ENCODE results near the gene PRICKLE3. TPM values are rescaled to one million over a fixed set of nuclear protein-coding genes. Genes with fewer than 3 reads are reported as not detected.
A peak's percentile ranks its signal among the peaks of the same experiment; 100 is the strongest.

The PRICKLE3 gene
- total RNA-seq, 1 donor from 2014 or later: 2.6 TPM

DNA sequence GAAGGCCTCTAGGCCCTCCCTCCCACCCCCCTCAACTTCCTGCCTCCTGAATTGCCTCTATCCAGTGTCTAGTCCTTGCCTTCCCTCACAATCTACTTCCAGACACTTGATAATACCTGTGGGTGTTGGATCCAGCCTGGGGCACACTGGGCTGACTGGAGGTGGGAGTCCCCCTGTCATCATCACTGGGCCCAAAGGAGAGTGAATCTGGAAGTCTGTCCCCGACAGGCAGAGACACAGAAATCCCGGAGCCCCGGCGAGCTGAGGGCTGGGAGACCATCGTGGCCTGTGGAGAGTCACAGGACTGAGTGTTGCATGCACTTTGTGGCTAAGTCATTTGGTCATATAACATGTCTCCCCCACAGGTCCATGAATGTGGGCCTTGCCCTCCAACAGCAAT lies 22.2 kb upstream of the PRICKLE3 start:
- H3K9me3 ChIP-seq (ENCODE audit: control insufficient read depth in 3 of 3, low read length in 3 of 3): no peaks in the 10 kb centered on the region
- no peak overlapping the region for H3K4me3 ChIP-seq (ENCODE audit: low read length in 3 of 3)
- no peaks in the 10 kb centered on the region for H3K4me1 ChIP-seq (ENCODE audit: control insufficient read depth in 3 of 3, insufficient read depth in 3 of 3, low read length in 3 of 3)
- peaks cover 0 to 9% (median 5%) of the 10 kb centered on the region in 3 donors for H3K27me3 ChIP-seq (ENCODE audit: control insufficient read depth in 3 of 3, insufficient read depth in 3 of 3, low read length in 3 of 3)
- H3K36me3 ChIP-seq (ENCODE audit: control insufficient read depth in 3 of 3, insufficient read depth in 3 of 3, low read length in 3 of 3): no peaks in the 10 kb centered on the region
- no peak overlapping the region for H3K27ac ChIP-seq (ENCODE audit: low read depth, low read length)
- H3K9ac ChIP-seq (ENCODE audit: low read depth in 1 of 3, low read length in 3 of 3): no peak overlapping the region

DNA sequence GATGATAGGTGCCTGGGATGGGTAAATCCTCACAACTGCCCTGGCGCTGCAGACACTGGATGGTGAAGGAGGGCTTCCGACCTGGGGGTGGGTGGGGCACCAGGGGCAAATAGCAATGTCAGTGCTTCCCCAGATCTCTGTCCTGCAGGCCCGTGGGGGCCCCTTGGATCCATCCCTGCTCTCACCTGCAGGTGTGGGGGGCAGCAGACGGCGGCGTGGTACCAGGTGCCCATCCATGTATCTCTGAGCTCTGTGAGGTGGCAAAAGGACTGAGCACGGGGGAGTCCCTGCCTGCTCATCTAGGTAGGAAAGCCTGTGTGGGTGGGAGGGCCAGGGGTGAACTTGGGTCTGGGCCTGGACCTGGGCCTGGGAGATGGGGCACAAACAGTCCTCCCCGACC lies 20.4 kb upstream of the PRICKLE3 start:
- H3K4me1 ChIP-seq (ENCODE audit: control insufficient read depth in 3 of 3, insufficient read depth in 3 of 3, low read length in 3 of 3): no peaks in the 10 kb centered on the region
- H3K4me3 ChIP-seq (ENCODE audit: low read length in 3 of 3): no peak overlapping the region

DNA sequence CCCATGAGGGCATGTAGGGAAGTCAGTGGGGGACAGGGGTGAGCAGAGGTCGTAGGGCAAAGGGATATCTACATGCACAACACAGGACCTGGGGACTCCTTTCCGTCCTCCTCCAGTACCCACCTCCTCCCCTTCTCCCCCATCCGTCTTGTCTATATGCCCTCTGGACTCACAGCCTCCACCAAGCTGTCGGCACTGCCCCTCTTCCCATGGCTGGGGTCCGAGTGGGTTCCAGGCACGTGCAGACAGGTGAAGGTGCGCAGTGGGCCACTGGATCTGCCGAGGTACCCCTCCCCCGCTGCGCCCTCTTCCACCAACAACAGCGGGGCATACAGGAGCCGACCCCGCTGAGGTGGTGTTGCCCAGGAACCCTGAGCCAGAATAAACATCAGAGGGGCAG lies 19.3 kb upstream of the PRICKLE3 start:
- Histone ChIP-seq H3K4me1 (ENCODE audit: control insufficient read depth in 3 of 3, insufficient read depth in 3 of 3, low read length in 3 of 3) (no peaks in the 10 kb centered on the region), H3K27ac (ENCODE audit: low read depth, low read length) (no peak overlapping the region), H3K36me3 (ENCODE audit: control insufficient read depth in 3 of 3, insufficient read depth in 3 of 3, low read length in 3 of 3) (no peaks in the 10 kb centered on the region), H3K9ac (ENCODE audit: low read depth in 1 of 3, low read length in 3 of 3) (no peak overlapping the region), H3K27me3 (ENCODE audit: control insufficient read depth in 3 of 3, insufficient read depth in 3 of 3, low read length in 3 of 3) (peaks cover 0 to 9% (median 5%) of the 10 kb centered on the region in 3 donors), H3K4me3 (ENCODE audit: low read length in 3 of 3) (no peak overlapping the region), H3K9me3 (ENCODE audit: control insufficient read depth in 3 of 3, low read length in 3 of 3) (no peaks in the 10 kb centered on the region)

More for the DNA sequence above, 20.4 kb upstream of the PRICKLE3 start:
- no peaks in the 10 kb centered on the region for H3K36me3 ChIP-seq (ENCODE audit: control insufficient read depth in 3 of 3, insufficient read depth in 3 of 3, low read length in 3 of 3)
- no peak overlapping the region for H3K9ac ChIP-seq (ENCODE audit: low read depth in 1 of 3, low read length in 3 of 3)
- H3K27ac ChIP-seq (ENCODE audit: low read depth, low read length): no peak overlapping the region
- H3K9me3 ChIP-seq (ENCODE audit: control insufficient read depth in 3 of 3, low read length in 3 of 3): no peaks in the 10 kb centered on the region
- H3K27me3 ChIP-seq (ENCODE audit: control insufficient read depth in 3 of 3, insufficient read depth in 3 of 3, low read length in 3 of 3): peaks cover 0 to 9% (median 5%) of the 10 kb centered on the region in 3 donors

DNA sequence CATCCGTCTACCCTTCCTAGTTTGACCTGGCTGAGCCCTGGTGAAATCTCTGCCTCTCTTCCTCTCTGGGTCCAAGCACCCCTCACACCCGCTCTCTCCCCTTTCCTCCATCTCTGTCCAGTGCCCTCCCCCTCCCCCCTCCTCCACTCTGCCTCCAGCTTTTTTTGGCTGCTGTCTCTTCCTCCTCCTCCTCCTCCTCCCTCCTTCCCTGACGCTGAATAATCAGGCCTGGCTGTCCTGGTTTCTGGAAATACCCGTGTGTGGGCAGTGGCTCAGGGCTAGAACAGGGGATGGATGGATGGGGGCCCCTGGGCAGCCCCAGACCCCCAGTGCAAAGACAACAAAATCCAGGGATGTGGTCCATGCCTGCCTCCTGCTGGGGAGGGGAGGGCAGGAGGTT lies 18.5 kb upstream of the PRICKLE3 start:
- Histone ChIP-seq H3K4me3 (ENCODE audit: low read length in 3 of 3) (no peak overlapping the region), H3K9me3 (ENCODE audit: control insufficient read depth in 3 of 3, low read length in 3 of 3) (no peaks in the 10 kb centered on the region), H3K9ac (ENCODE audit: low read depth in 1 of 3, low read length in 3 of 3) (no peak overlapping the region), H3K27ac (ENCODE audit: low read depth, low read length) (no peak overlapping the region), H3K36me3 (ENCODE audit: control insufficient read depth in 3 of 3, insufficient read depth in 3 of 3, low read length in 3 of 3) (no peaks in the 10 kb centered on the region), H3K27me3 (ENCODE audit: control insufficient read depth in 3 of 3, insufficient read depth in 3 of 3, low read length in 3 of 3) (peaks cover 0 to 7% (median 5%) of the 10 kb centered on the region in 3 donors), H3K4me1 (ENCODE audit: control insufficient read depth in 3 of 3, insufficient read depth in 3 of 3, low read length in 3 of 3) (no peaks in the 10 kb centered on the region)

DNA sequence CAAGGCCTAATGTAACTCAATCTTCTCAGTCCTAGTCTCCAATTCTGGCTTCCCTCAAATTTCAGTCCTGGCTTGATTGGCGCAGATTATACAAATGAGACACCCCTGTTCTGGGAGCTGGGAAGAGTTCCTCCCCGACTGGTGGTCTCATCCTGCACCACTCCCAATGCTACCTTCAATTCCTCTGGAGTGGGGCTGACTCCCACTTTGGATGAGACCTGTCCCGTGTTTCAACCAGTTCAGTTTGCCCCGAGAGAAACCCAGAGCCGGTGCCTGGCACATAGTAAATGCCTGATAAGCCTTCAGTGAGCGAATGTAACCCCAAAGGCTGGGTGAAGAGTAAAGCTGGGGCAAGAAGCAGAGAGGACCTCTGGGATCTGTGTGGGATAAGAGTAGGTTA lies 17.8 kb upstream of the PRICKLE3 start:
- no peaks in the 10 kb centered on the region for H3K4me1 ChIP-seq (ENCODE audit: control insufficient read depth in 3 of 3, insufficient read depth in 3 of 3, low read length in 3 of 3)
- no peaks in the 10 kb centered on the region for H3K36me3 ChIP-seq (ENCODE audit: control insufficient read depth in 3 of 3, insufficient read depth in 3 of 3, low read length in 3 of 3)
- no peaks in the 10 kb centered on the region for H3K9me3 ChIP-seq (ENCODE audit: control insufficient read depth in 3 of 3, low read length in 3 of 3)
- H3K27ac ChIP-seq (ENCODE audit: low read depth, low read length): no peak overlapping the region
- H3K27me3 ChIP-seq (ENCODE audit: control insufficient read depth in 3 of 3, insufficient read depth in 3 of 3, low read length in 3 of 3): peaks cover 0 to 4% (median 0%) of the 10 kb centered on the region in 3 donors
- H3K9ac ChIP-seq (ENCODE audit: low read depth in 1 of 3, low read length in 3 of 3): no peak overlapping the region
- no peak overlapping the region for H3K4me3 ChIP-seq (ENCODE audit: low read length in 3 of 3)

DNA sequence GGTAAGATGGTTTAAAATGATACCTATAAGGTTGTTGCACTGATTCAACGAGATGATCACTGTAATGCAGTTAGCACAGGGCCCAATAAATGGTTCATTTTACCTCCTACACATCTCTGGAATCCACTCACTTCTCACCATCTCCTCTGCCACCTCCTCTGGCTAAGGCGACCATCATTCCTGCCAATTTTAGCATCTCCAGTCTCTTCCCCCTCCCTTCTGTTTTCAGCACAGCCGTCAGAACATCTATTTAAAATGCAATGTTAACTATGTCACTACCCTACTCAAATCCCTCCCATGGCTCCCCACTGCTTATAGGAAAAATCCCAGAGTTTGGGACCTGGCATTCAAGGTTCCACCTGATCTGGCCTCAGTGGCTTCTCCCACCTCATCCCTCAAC lies 17.4 kb upstream of the PRICKLE3 start:
- no peaks in the 10 kb centered on the region for H3K36me3 ChIP-seq (ENCODE audit: control insufficient read depth in 3 of 3, insufficient read depth in 3 of 3, low read length in 3 of 3)
- no peaks in the 10 kb centered on the region for H3K9me3 ChIP-seq (ENCODE audit: control insufficient read depth in 3 of 3, low read length in 3 of 3)
- H3K27me3 ChIP-seq (ENCODE audit: control insufficient read depth in 3 of 3, insufficient read depth in 3 of 3, low read length in 3 of 3): peaks cover 0 to 9% (median 0%) of the 10 kb centered on the region in 3 donors
- no peaks in the 10 kb centered on the region for H3K4me1 ChIP-seq (ENCODE audit: control insufficient read depth in 3 of 3, insufficient read depth in 3 of 3, low read length in 3 of 3)
- no peak overlapping the region for H3K4me3 ChIP-seq (ENCODE audit: low read length in 3 of 3)
- no peak overlapping the region for H3K9ac ChIP-seq (ENCODE audit: low read depth in 1 of 3, low read length in 3 of 3)
- no peak overlapping the region for H3K27ac ChIP-seq (ENCODE audit: low read depth, low read length)

DNA sequence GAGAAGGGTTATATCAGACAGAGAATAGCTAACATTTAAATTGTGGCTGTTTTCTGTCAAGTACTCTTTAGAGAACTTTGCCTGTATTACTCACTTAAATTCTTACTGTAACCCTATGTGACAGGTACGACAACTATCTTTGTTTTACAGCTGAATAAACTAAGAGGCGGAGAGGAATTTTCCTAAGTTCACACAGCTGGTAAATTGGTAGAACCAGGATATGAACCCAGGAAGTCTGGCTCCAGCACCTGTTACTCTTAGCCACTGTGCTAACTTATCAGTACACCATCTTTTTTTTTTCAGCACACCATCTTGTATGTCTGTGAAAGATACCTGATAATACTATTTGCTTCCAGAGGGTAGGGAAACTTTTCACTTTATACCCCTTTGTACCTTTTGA lies 15.8 kb upstream of the PRICKLE3 start:
- Histone ChIP-seq H3K27ac (ENCODE audit: low read depth, low read length) (no peak overlapping the region), H3K4me3 (ENCODE audit: low read length in 3 of 3) (no peak overlapping the region), H3K4me1 (ENCODE audit: control insufficient read depth in 3 of 3, insufficient read depth in 3 of 3, low read length in 3 of 3) (no peaks in the 10 kb centered on the region), H3K9me3 (ENCODE audit: control insufficient read depth in 3 of 3, low read length in 3 of 3) (no peaks in the 10 kb centered on the region), H3K9ac (ENCODE audit: low read depth in 1 of 3, low read length in 3 of 3) (no peak overlapping the region), H3K36me3 (ENCODE audit: control insufficient read depth in 3 of 3, insufficient read depth in 3 of 3, low read length in 3 of 3) (no peaks in the 10 kb centered on the region), H3K27me3 (ENCODE audit: control insufficient read depth in 3 of 3, insufficient read depth in 3 of 3, low read length in 3 of 3) (peaks cover 0 to 15% (median 0%) of the 10 kb centered on the region in 3 donors)

DNA sequence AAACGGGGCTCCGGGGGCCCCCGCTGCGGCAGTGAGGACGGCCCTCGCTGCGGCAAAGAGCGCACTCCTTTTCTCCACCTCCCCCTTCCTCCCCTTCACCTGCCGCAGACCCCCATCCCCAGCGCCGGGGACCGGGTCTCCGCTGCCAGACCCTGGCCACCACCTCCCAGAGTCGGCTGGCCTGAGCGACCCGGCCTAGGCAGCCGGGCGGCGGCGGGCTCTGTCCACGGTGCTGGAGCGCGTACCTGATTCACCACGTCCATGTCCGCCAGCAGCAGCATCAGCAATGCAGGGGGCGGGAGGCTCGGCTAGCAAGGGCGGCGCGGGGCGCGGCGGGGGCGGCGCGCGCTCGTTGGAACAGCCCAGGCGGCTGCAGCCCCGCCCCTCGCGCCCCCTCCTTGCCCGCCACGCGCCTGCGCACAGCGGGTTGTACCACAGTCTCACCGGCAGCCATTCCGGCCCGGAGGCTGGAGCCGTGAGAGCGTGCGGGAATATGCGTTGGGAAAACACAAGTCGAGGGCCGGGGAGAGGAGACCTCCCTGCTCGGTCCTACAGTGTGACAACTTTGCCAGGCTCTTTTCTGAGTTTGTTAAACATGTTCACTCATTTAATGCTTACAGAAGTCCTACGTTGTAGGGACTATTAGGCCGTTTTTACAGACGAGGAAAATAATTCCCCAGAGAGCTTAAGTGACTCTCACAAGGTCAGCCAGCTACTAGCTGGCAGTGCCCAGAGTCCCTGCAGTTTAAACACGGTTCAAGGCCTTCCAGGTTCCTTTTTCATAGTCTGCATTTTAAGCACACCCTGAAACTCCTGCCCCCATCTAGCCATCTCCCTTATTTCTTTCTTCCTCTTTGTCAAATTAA lies 14.0 kb upstream of the PRICKLE3 start, which contains the start of gene SYP:
Gene SYP (minus strand): TSS at position 288 of the 866 bp plus-strand sequence. CDS start 7 bp downstream, at position 281.
- Histone ChIP-seq H3K9me3 (ENCODE audit: control insufficient read depth in 3 of 3, low read length in 3 of 3) (no peaks in the 10 kb centered on the region), H3K4me3 (ENCODE audit: low read length in 3 of 3) (peak within 1 kb of the TSS; percentile 54 to 66 (median 58)), H3K27me3 (ENCODE audit: control insufficient read depth in 3 of 3, insufficient read depth in 3 of 3, low read length in 3 of 3) (peaks cover 0 to 11% (median 0%) of the 10 kb centered on the region in 3 donors), H3K27ac (ENCODE audit: low read depth, low read length) (peak within 1 kb of the TSS; percentile 44), H3K4me1 (ENCODE audit: control insufficient read depth in 3 of 3, insufficient read depth in 3 of 3, low read length in 3 of 3) (no peaks in the 10 kb centered on the region), H3K9ac (ENCODE audit: low read depth in 1 of 3, low read length in 3 of 3) (peak within 1 kb of the TSS in 2 of 3 donors; percentile 59 to 73), H3K36me3 (ENCODE audit: control insufficient read depth in 3 of 3, insufficient read depth in 3 of 3, low read length in 3 of 3) (no peaks in the 10 kb centered on the region)

DNA sequence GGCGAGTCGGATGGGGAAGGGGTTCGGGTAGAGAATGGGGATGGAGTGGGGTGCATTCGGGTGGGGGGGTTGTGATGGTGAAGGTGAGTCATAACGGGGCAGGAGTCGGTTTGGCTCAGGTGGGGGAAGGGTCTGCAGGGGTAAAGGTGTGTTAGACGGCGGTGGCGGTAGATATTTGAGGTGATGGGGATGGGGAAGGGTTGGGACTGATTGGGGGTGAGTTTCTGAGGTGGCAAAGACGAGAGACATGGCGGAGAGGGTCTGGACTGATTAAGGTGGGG lies 13.1 kb upstream of the PRICKLE3 start:
- no peak overlapping the region for H3K4me3 ChIP-seq (ENCODE audit: low read length in 3 of 3)
- no peaks in the 10 kb centered on the region for H3K9me3 ChIP-seq (ENCODE audit: control insufficient read depth in 3 of 3, low read length in 3 of 3)
- no peaks in the 10 kb centered on the region for H3K4me1 ChIP-seq (ENCODE audit: control insufficient read depth in 3 of 3, insufficient read depth in 3 of 3, low read length in 3 of 3)
- no peaks in the 10 kb centered on the region for H3K36me3 ChIP-seq (ENCODE audit: control insufficient read depth in 3 of 3, insufficient read depth in 3 of 3, low read length in 3 of 3)
- no peak overlapping the region for H3K9ac ChIP-seq (ENCODE audit: low read depth in 1 of 3, low read length in 3 of 3)
- no peak overlapping the region for H3K27ac ChIP-seq (ENCODE audit: low read depth, low read length)
- H3K27me3 ChIP-seq (ENCODE audit: control insufficient read depth in 3 of 3, insufficient read depth in 3 of 3, low read length in 3 of 3): peaks cover 0 to 11% (median 0%) of the 10 kb centered on the region in 3 donors

DNA sequence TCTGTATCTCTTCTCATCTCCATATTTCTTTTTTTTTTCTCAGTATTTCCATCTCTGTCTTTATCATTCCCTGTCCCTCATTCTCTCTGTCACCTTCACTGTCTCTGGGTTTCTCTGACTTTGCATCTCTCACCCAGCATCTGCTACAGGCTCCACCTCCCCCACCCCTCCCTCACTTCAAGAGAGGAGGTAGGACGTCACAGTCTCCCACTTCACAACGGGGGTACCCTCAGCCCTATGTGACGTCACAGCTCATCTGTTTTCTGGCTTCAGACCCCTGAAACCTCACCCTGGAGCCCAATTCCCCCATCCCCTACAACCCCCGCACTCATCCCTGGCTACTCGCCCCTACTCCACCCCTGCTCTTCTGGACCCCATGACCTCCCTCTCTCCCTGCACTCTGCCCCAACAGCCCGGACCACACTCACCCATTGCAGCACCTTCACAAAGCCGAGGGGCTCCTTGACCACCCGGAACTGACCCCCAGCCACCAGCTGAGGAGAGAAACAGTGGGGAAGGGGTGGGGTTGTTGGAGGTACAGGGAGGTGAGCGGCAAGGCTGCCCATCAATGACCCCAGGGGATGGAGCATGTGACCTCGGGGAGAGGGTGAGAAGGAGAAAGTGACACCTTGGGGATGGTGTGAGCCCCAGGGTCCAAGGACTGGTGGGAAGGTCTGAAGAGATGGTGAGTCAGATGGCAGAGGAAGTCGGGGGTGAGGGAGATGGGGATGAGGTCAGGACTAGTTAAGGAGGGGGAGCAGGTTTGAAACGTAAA lies 12.6 kb upstream of the PRICKLE3 start:
- Histone ChIP-seq H3K4me3 (ENCODE audit: low read length in 3 of 3) (no peak overlapping the region), H3K27ac (ENCODE audit: low read depth, low read length) (no peak overlapping the region), H3K9me3 (ENCODE audit: control insufficient read depth in 3 of 3, low read length in 3 of 3) (no peaks in the 10 kb centered on the region), H3K27me3 (ENCODE audit: control insufficient read depth in 3 of 3, insufficient read depth in 3 of 3, low read length in 3 of 3) (peaks cover 0 to 11% (median 0%) of the 10 kb centered on the region in 3 donors), H3K36me3 (ENCODE audit: control insufficient read depth in 3 of 3, insufficient read depth in 3 of 3, low read length in 3 of 3) (no peaks in the 10 kb centered on the region), H3K9ac (ENCODE audit: low read depth in 1 of 3, low read length in 3 of 3) (no peak overlapping the region), H3K4me1 (ENCODE audit: control insufficient read depth in 3 of 3, insufficient read depth in 3 of 3, low read length in 3 of 3) (no peaks in the 10 kb centered on the region)
